GM12892 (cell line): ENCODE results near the gene TMEM51.

ENCODE experiments used
- DNase-seq: peaks from one replicate; pipeline ENCODE4 v3.0.0; 2011; ENCODE audit not compliant: insufficient read length
- FAIRE-seq: peaks from 2 replicates; lab custom pipeline; 2011; peaks lifted over from hg19 to GRCh38; lab: Jason Lieb, UNC
- POLR2A ChIP-seq: IDR thresholded peaks from 2 replicates; pipeline ENCODE4 v1.6.1; 2011; ENCODE audit warnings: low read depth, low read length, control low read depth
- POLR2AphosphoS5 ChIP-seq: IDR thresholded peaks from 2 replicates; pipeline ENCODE4 v1.6.1; 2011; ENCODE audit warnings: low read depth, low read length, control low read depth
- TAF1 ChIP-seq: IDR thresholded peaks from 2 replicates; pipeline ENCODE4 v1.6.1; 2011; ENCODE audit warnings: low read depth, mild to moderate bottlenecking, control low read depth, low read length, borderline replicate concordance

TMEM51 gene

DNA sequence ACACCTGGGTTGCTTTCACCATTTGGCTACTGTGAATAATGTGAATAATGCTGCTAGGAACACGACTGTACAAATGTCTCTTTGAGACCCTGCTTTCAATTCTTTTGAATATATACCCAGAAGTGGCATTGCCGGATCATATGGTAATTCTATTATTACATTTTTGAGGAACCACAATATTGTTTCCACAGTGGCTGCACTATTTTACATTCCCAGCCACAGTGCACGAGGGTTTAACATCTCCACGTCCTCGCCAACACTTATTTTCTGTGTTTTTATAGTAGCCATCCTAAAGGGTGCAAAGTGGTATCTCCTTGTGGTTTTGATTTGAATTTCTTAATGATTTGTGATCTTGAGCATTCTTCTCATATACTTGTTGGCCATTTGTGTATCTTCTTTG is 109.2 kb downstream of the TMEM51 start:
- FAIRE-seq (no peak), DNase-seq (no peak)
- TF ChIP-seq POLR2A (no peak), POLR2AphosphoS5 (no peak), TAF1 (no peak)

DNA sequence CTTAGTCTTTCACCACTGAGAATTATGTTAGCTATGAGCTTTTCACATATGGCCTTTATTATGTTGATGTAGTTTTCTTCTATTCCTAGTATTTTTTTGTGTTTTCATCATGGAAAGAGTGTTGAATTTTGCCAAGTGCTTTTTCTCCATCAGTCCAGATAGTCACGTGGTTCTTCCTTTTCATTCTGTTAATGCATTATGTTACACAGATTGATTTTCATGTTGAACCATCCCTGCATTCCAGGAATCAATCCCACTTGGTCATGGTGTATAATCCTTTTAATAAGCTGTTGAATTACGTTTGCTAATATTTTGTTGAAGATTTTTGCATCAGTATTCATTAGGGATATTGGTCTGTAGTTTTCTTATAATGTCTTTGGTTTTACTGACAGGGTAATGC is 111.2 kb downstream of the TMEM51 start:
- DNase-seq (no peak), FAIRE-seq (no peak)
- TF ChIP-seq POLR2AphosphoS5, result no peak
- TF ChIP-seq POLR2A, result no peak
- no peak for TF ChIP-seq TAF1
